ENCODE data around the gene ATP5MK. TPM values are rescaled to one million over a fixed set of nuclear protein-coding genes. Genes with fewer than 3 reads are reported as not detected.

The ATP5MK gene
- total RNA-seq, 2 donors from 2014 or later: 551 to 577 TPM

- H3K27ac ChIP-seq: no peak overlapping the region
- no peak for TF ChIP-seq CTCF (IDR thresholded peaks at IDR 0.05)
These were observed 35.6 kb upstream of the ATP5MK start for GRCh38 chr10:103431902-103432301.

GRCh38 chr10:103429647-103430046 is 33.4 kb upstream of the ATP5MK start:
- TF ChIP-seq CTCF (IDR thresholded peaks at IDR 0.05): no peak
- intact Hi-C loops (cut with DNase I): no loop called here
- Histone ChIP-seq H3K27ac (no peak overlapping the region), H3K36me3 (peaks cover 4% of the 10 kb centered on the region), H3K4me1 (no peaks in the 10 kb centered on the region), H3K9ac (ENCODE audit: low read depth in 2 of 2, low read length in 2 of 2) (no peak overlapping the region), H3K27me3 (no peaks in the 10 kb centered on the region), H3K4me3 (no peak overlapping the region), H3K9me3 (no peaks in the 10 kb centered on the region)
- no peak for DNase-seq

More at GRCh38 chr10:103431902-103432301, 35.6 kb upstream of the ATP5MK start:
- intact Hi-C loops (cut with DNase I): no loop called here
- no peaks in the 10 kb centered on the region for H3K27me3 ChIP-seq
- H3K4me1 ChIP-seq: no peaks in the 10 kb centered on the region
- DNase-seq: no peak
- no peaks in the 10 kb centered on the region for H3K9me3 ChIP-seq
- no peak overlapping the region for H3K9ac ChIP-seq (ENCODE audit: low read depth in 2 of 2, low read length in 2 of 2)
- no peak overlapping the region for H3K4me3 ChIP-seq
- no peaks in the 10 kb centered on the region for H3K36me3 ChIP-seq

GRCh38 chr10:103428989-103429643 is 32.8 kb upstream of the ATP5MK start:
- Histone ChIP-seq H3K9me3 (no peaks in the 10 kb centered on the region), H3K4me1 (no peaks in the 10 kb centered on the region), H3K4me3 (no peak overlapping the region), H3K27ac (no peak overlapping the region), H3K27me3 (no peaks in the 10 kb centered on the region), H3K36me3 (peaks cover 5% of the 10 kb centered on the region), H3K9ac (ENCODE audit: low read depth in 2 of 2, low read length in 2 of 2) (no peak overlapping the region)
- DNase-seq: no peak
- intact Hi-C loops (cut with DNase I): no loop called here
- TF ChIP-seq CTCF (IDR thresholded peaks at IDR 0.05): no peak

- no peak for TF ChIP-seq CTCF (IDR thresholded peaks at IDR 0.05)
- no peaks in the 10 kb centered on the region for H3K27me3 ChIP-seq
- H3K4me1 ChIP-seq: no peaks in the 10 kb centered on the region
- no peak overlapping the region for H3K9ac ChIP-seq (ENCODE audit: low read depth in 2 of 2, low read length in 2 of 2)
- no peak overlapping the region for H3K27ac ChIP-seq
- H3K36me3 ChIP-seq: peaks cover 11% of the 10 kb centered on the region
- no peaks in the 10 kb centered on the region for H3K9me3 ChIP-seq
- DNase-seq: no peak
- intact Hi-C loops (cut with DNase I): no loop called here
- no peak overlapping the region for H3K4me3 ChIP-seq
These were observed 31.6 kb upstream of the ATP5MK start for GRCh38 chr10:103427866-103428265.

- no peak for DNase-seq
- H3K27me3 ChIP-seq: no peaks in the 10 kb centered on the region
- no peaks in the 10 kb centered on the region for H3K4me1 ChIP-seq
- H3K4me3 ChIP-seq: no peak overlapping the region
- H3K9ac ChIP-seq (ENCODE audit: low read depth in 2 of 2, low read length in 2 of 2): no peak overlapping the region
- H3K36me3 ChIP-seq: peaks cover 29% of the 10 kb centered on the region
- H3K27ac ChIP-seq: no peak overlapping the region
- H3K9me3 ChIP-seq: no peaks in the 10 kb centered on the region
- intact Hi-C loops (cut with DNase I): no loop called here
- no peak for TF ChIP-seq CTCF (IDR thresholded peaks at IDR 0.05)
These were observed 27.5 kb upstream of the ATP5MK start for GRCh38 chr10:103423748-103424147.
